PFSK-1 (cell line): ENCODE measurements around the gene ATP6V0A1.

Experiments used
- FOXP2 ChIP-seq: optimal IDR thresholded peaks from 2 replicates; pipeline ENCODE3; 2011; ENCODE audit warnings: borderline replicate concordance, control low read depth, inconsistent platforms; ENCODE audit not compliant: insufficient read depth; ENCODE audit errors: extremely low read length, extremely low read depth
- POLR2AphosphoS5 ChIP-seq: IDR thresholded peaks from 2 replicates; pipeline ENCODE4 v1.6.1; 2012; ENCODE audit warnings: low read depth, mild to moderate bottlenecking, control low read depth, low read length, moderate library complexity
- SIN3A ChIP-seq: IDR thresholded peaks from 2 replicates; pipeline ENCODE4 v1.6.1; 2012; ENCODE audit warnings: mild to moderate bottlenecking, low read length, moderate library complexity, borderline replicate concordance; ENCODE audit not compliant: insufficient read depth
- TAF1 ChIP-seq: IDR thresholded peaks from 2 replicates; pipeline ENCODE4 v1.6.1; 2012; ENCODE audit warnings: low read length, control low read depth, borderline replicate concordance; ENCODE audit not compliant: insufficient read depth
- TF ChIP-seq, protein P1 (sequence below), 2 experiments: IDR thresholded peaks; 2 replicates each; pipeline versions ENCODE4 v1.6.1 to v1.8.0; 2011 to 2012; ENCODE audit warnings: low read depth in 2 of 2, low read length in 2 of 2, control low read depth in 1 of 2, inconsistent platforms in 1 of 2, mild to moderate bottlenecking in 1 of 2, moderate library complexity in 1 of 2; ENCODE audit not compliant: insufficient read depth in 1 of 2

The ATP6V0A1 gene

DNA sequence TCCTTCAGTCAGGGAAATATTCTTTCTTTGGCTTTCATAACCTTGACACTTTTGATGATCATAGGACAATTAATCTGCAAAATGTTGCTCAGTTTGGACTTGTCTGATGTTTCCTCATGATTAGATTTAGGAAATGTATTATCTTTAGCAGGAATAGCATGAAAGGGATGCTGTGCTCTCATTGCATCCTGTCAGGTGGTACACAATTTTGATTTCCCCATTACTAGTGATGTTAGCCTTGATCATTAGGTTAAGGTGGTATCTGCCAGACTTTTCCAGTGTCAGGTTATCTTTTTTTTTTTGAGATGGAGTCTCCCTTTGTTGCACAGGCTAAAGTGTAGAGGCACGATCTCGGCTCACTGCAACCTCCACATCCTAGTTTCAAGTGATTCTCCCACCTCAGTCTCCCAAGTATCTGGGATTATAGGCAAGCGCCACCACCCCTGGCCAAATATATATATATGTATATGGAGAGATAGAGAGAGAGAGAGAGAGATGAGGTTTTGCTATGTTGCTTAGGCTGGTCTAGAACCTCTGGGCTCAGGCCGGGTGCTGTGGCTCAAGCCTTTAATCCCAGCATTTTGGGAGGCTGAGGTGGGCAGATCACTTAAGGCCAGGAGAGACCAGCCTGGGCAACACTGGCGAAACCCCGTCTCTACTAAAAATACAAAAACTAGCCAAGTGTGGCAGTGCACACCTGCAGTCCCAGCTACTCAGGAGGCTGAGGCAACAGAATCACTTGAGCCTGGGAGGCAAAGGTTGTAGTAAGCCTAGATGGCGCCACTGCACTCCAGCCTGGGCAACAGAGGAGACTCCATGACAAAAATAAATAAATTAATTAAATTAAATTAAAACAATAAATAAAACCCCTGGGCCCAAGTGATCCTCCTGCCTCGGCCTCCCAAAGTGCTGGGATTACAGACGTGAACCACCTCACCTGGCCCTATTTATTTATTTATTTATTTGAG is 19.8 kb upstream of the ATP6V0A1 start:
- TF ChIP-seq SIN3A: no peak
- TF ChIP-seq POLR2AphosphoS5: no peak
- TF ChIP-seq, protein P1, sequence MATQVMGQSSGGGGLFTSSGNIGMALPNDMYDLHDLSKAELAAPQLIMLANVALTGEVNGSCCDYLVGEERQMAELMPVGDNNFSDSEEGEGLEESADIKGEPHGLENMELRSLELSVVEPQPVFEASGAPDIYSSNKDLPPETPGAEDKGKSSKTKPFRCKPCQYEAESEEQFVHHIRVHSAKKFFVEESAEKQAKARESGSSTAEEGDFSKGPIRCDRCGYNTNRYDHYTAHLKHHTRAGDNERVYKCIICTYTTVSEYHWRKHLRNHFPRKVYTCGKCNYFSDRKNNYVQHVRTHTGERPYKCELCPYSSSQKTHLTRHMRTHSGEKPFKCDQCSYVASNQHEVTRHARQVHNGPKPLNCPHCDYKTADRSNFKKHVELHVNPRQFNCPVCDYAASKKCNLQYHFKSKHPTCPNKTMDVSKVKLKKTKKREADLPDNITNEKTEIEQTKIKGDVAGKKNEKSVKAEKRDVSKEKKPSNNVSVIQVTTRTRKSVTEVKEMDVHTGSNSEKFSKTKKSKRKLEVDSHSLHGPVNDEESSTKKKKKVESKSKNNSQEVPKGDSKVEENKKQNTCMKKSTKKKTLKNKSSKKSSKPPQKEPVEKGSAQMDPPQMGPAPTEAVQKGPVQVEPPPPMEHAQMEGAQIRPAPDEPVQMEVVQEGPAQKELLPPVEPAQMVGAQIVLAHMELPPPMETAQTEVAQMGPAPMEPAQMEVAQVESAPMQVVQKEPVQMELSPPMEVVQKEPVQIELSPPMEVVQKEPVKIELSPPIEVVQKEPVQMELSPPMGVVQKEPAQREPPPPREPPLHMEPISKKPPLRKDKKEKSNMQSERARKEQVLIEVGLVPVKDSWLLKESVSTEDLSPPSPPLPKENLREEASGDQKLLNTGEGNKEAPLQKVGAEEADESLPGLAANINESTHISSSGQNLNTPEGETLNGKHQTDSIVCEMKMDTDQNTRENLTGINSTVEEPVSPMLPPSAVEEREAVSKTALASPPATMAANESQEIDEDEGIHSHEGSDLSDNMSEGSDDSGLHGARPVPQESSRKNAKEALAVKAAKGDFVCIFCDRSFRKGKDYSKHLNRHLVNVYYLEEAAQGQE (IDR thresholded peaks at IDR 0.05; ENCODE audit: insufficient read depth in 1 of 2, low read depth in 2 of 2, low read length in 2 of 2): no peak
- no peak for TF ChIP-seq FOXP2
- TF ChIP-seq TAF1: no peak

DNA sequence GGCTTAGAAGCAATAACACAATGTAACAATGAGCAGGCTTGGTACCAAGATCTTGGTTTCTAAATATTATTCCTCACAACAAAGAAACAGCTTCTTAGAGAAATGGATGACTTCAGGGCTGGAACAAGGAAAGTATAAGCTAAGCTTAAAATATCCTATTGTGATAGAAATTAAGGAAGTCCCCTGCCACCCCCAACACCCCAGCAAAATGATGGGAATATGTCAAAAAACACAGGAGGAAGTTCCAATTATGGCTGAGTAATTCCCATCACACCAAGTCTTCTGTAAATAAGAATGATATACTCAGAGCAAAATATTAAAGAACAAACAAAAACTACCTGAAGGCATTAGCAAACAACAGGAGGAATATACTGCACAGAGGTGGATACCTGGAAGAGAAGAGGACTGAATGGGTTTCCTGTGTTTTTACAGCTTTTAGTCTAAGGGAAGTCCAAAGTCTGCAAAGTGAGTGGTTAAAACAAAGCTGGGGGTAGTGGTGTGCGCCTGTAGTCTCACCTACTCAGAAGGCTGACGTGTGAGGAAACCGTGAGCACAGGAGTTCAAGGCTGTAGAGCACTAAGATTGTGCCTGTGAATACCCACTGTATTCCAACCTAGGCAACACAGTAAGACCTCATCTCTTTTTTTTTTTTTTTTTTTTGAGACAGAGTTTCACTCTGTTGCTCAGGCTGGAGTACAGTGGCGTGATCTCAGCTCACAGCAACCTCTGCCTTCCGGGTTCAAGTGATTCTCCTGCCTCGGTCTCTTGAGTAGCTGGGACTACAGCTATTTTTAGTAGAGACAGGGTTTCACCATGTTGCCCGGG is 17.1 kb upstream of the ATP6V0A1 start:
- TF ChIP-seq TAF1 (no peak), FOXP2 (no peak), SIN3A (no peak), POLR2AphosphoS5 (no peak)
- TF ChIP-seq, protein P1 (IDR thresholded peaks at IDR 0.05; ENCODE audit: insufficient read depth in 1 of 2, low read depth in 2 of 2, low read length in 2 of 2): no peak

DNA sequence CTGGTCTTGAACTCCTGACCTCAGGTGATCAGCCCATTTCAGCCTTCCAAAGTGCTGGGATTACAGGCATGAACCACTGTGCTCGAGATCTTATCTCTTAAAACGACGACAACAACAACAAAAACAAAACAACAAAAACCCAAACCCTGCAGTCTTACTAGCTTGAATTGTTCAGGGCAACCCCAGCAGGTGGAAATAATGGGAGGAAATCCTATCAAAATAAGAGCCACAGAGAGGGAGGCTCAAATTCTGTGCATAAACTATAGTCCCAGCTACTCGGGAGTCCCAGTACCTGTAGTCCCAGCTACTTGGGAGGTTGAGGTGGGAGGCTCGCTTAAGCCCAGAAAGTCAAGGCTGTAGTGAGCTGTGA is 16.5 kb upstream of the ATP6V0A1 start:
- TF ChIP-seq SIN3A (no peak), POLR2AphosphoS5 (no peak), FOXP2 (no peak)
- TF ChIP-seq, protein P1 (IDR thresholded peaks at IDR 0.05; ENCODE audit: insufficient read depth in 1 of 2, low read depth in 2 of 2, low read length in 2 of 2): no peak

DNA sequence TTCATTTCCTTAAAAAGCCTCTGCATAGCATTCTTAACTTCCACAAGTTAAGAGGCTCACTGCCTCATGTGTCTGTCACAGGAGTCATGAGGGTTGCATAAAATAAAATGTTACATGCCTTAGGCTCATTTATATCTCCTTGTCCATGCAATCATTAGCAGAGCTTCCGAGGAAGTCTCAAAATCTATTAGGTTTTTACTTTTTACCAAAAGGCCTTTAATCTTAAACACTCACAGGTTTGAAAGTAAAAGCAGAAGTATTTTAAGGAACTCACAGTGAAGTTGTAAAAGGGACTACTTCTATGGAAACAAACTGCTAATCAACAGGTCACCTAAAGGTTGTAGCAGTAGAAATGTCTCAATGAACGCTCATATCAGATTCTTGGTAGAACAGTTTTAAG is 5.2 kb upstream of the ATP6V0A1 start:
- TF ChIP-seq POLR2AphosphoS5 (no peak), SIN3A (no peak), TAF1 (no peak), FOXP2 (no peak)
- TF ChIP-seq, protein P1 (IDR thresholded peaks at IDR 0.05; ENCODE audit: insufficient read depth in 1 of 2, low read depth in 2 of 2, low read length in 2 of 2): no peak
